HepG2 (cell line): ENCODE results near the gene PRM2. TPM values are rescaled to one million over a fixed set of nuclear protein-coding genes. Genes with fewer than 3 reads are reported as not detected.

ENCODE experiments used
- ATAC-seq: fragments of 200-7000 bp; cut with Tn5 transposase; 3 replicates; pipeline ENCODE4 v1.9.1; 2020; ENCODE audit warnings: mild to moderate bottlenecking, moderate library complexity
- BruUV-seq: library from RNA; stranded (reverse); fragments of 400-500 nt; replicated peaks from 2 replicates; lab custom pipeline; 2021; lab: Mats Ljungman, UMichigan
- CTCF ChIA-PET: fragments of 300-600 bp; formaldehyde crosslinking; extraction: SDS; loops from one replicate; lab custom pipeline; 2021; ENCODE audit warnings: low total read pairs, inconsistent platforms, low intra/inter-chr PET ratio; lab: Yijun Ruan, JAX
- POLR2A ChIA-PET: fragments of 350-600 bp; sonication (Branson Sonifier 250); formaldehyde crosslinking; loops from one replicate; lab custom pipeline; 2020; ENCODE audit warnings: antibody characterized with exemption, inconsistent platforms; lab: Yijun Ruan, JAX
- DNase-seq: peaks from one replicate; pipeline ENCODE4 v3.0.0-alpha.2; 2015; ENCODE audit warnings: low spot score
- FAIRE-seq: peaks from 3 replicates; lab custom pipeline; 2011; peaks lifted over from hg19 to GRCh38; lab: Jason Lieb, UNC
- H2AFZ ChIP-seq: one replicate; pipeline ENCODE4 v1.6.1; 2011; ENCODE audit warnings: low read length, inconsistent platforms
- H3K27ac ChIP-seq: fragments of 300-600 bp; 3 replicates; pipeline ENCODE4 v1.8.0; 2011; ENCODE audit warnings: mixed run types, mild to moderate bottlenecking, mixed read lengths, low read length, inconsistent platforms; ENCODE audit not compliant: insufficient read depth; ENCODE audit errors: extremely low read length
- H3K27me3 ChIP-seq, 2 experiments: fragments of 200-600 bp in 1 of 2; 2 replicates in 1 of 2; 3 replicates in 1 of 2; pipeline versions ENCODE4 v1.6.0 to v1.8.0; 2011; ENCODE audit warnings: low read length in 2 of 2, mild to moderate bottlenecking in 2 of 2, moderate library complexity in 2 of 2, inconsistent platforms in 1 of 2; ENCODE audit not compliant: insufficient read depth in 2 of 2, control insufficient read depth in 1 of 2
- H3K36me3 ChIP-seq, 2 experiments: fragments of 200-600 bp in 1 of 2; replicated peaks in 1 of 2; 2 replicates in 1 of 2; 3 replicates in 1 of 2; pipeline versions ENCODE4 v1.5.1 to v1.8.0; 2011; ENCODE audit warnings: low read length in 2 of 2, inconsistent platforms in 1 of 2; ENCODE audit not compliant: insufficient read depth in 2 of 2, control insufficient read depth in 1 of 2
- H3K4me1 ChIP-seq: 2 replicates; pipeline ENCODE4 v1.5.1; 2012; ENCODE audit warnings: low read length, inconsistent platforms; ENCODE audit not compliant: insufficient read depth
- H3K4me2 ChIP-seq: 2 replicates; pipeline ENCODE4 v1.6.0; 2011; ENCODE audit warnings: low read depth, low read length, inconsistent platforms
- H3K4me3 ChIP-seq, 3 experiments: fragments of 200-600 bp in 1 of 3; sonication (generic), shearing (Covaris generic) in 1 of 3; replicated peaks in 1 of 3; 2 replicates each; pipeline ENCODE4 v1.5.1; 2011 to 2016; ENCODE audit warnings: low read length in 3 of 3, inconsistent platforms in 2 of 3, low read depth in 2 of 3, mild to moderate bottlenecking in 2 of 3, control low read depth in 1 of 3, mixed read lengths in 1 of 3; ENCODE audit not compliant: insufficient read depth in 1 of 3
- H3K79me2 ChIP-seq: one replicate; pipeline ENCODE4 v1.6.1; 2011; ENCODE audit warnings: low read length, inconsistent platforms; ENCODE audit not compliant: insufficient read depth
- H3K9ac ChIP-seq: 2 replicates; pipeline ENCODE4 v1.6.0; 2011; ENCODE audit warnings: mild to moderate bottlenecking, low read depth, low read length, inconsistent platforms; ENCODE audit not compliant: insufficient read depth
- H3K9me3 ChIP-seq: 2 replicates; pipeline ENCODE4 v1.5.1; 2012; ENCODE audit warnings: mild to moderate bottlenecking, low read length
- H4K20me1 ChIP-seq: 2 replicates; pipeline ENCODE4 v1.6.0; 2011; ENCODE audit warnings: inconsistent platforms, mild to moderate bottlenecking, low read length, moderate library complexity; ENCODE audit not compliant: insufficient read depth
- HMG20A ChIP-seq: IDR thresholded peaks from 2 replicates; pipeline ENCODE4 v1.6.1; 2016; ENCODE audit warnings: borderline replicate concordance
- MIER2 ChIP-seq: IDR thresholded peaks from 2 replicates; pipeline ENCODE4 v1.6.1; 2016; ENCODE audit warnings: missing biosample characterization, missing genetic modification reagents
- NFYB ChIP-seq: sonication (generic); formaldehyde crosslinking; IDR thresholded peaks from 2 replicates; pipeline ENCODE4 v1.4.0; 2020; ENCODE audit warnings: missing genetic modification reagents
- NR1H2 ChIP-seq: sonication (generic); formaldehyde crosslinking; IDR thresholded peaks from 2 replicates; pipeline ENCODE4 v1.8.1; 2022; ENCODE audit warnings: low read depth, missing genetic modification reagents, borderline replicate concordance
- RORA ChIP-seq: sonication (generic); formaldehyde crosslinking; IDR thresholded peaks from 2 replicates; pipeline ENCODE4 v1.5.0; 2020; ENCODE audit warnings: mild to moderate bottlenecking, missing genetic modification reagents, moderate library complexity
- SOX6 ChIP-seq, 2 experiments: fragments of 450-650 bp in 1 of 2; sonication (generic) in 1 of 2; formaldehyde crosslinking in 1 of 2; IDR thresholded peaks; 2 replicates each; pipeline versions ENCODE4 v1.4.0 to v1.6.1; 2017 to 2020; ENCODE audit warnings: antibody characterized with exemption in 1 of 2, mild to moderate bottlenecking in 1 of 2, missing genetic modification reagents in 1 of 2
- YEATS2 ChIP-seq: sonication (generic); formaldehyde crosslinking; IDR thresholded peaks from 2 replicates; pipeline ENCODE4 v1.4.0; 2020; ENCODE audit warnings: missing genetic modification reagents, borderline replicate concordance
- ZFAT ChIP-seq: sonication (generic); formaldehyde crosslinking; conservative IDR thresholded peaks from 2 replicates; pipeline ENCODE4 v1.8.1; 2023; ENCODE audit warnings: missing genetic modification reagents, inconsistent platforms
- ZFP36 ChIP-seq: fragments of 150-350 bp; IDR thresholded peaks from 2 replicates; pipeline ENCODE4 v1.6.1; 2018; ENCODE audit warnings: borderline replicate concordance, low read length, low read depth; ENCODE audit not compliant: partially characterized antibody
- ZNF484 ChIP-seq: sonication (generic); formaldehyde crosslinking; IDR thresholded peaks from 2 replicates; pipeline ENCODE4 v1.5.1; 2020; ENCODE audit warnings: mild to moderate bottlenecking, low read depth, missing genetic modification reagents, borderline replicate concordance
- ZNF749 ChIP-seq: sonication (generic); formaldehyde crosslinking; IDR thresholded peaks from 2 replicates; pipeline ENCODE4 v1.8.0; 2022; ENCODE audit warnings: mild to moderate bottlenecking, missing genetic modification reagents, moderate library complexity, borderline replicate concordance
- WGBS: methylation state at CpG from one replicate; pipeline ENCODE4 v1.1.6; 2017; ENCODE audit warnings: low lambda C conversion rate; 5-methylcytosine and 5-hydroxymethylcytosine counted together
- in situ Hi-C: cut with HindIII; loops from 2 replicates; pipeline ENCODE4 v1.10.0; 2017; ENCODE audit warnings: low pct_unique_long_range_greater_than_20kb; ENCODE audit not compliant: extremely low pct_ligation_motif_present
- intact Hi-C: fragments of 100-400 bp; cut with micrococcal nuclease; formaldehyde crosslinking; loops from one replicate; pipeline ENCODE4 v1.10.0; 2022; ENCODE audit not compliant: unreplicated experiment
- polyA plus RNA-seq, 8 experiments: library from polyadenylated mRNA; depleted of rRNA in 3 of 8; stranded (reverse) in 7 of 8; unstranded in 1 of 8; fragments of >200 nt; fragmentation: Illumina TruSeq in 4 of 8; extraction: Trizol in 4 of 8; gene quantifications; 2 replicates each; pipeline versions ENCODE4 v1.2.1 to v1.2.3, GENCODE V29; 2011 to 2016; ENCODE audit warnings: low read depth in 4 of 8, missing spikeins in 1 of 8, mixed read lengths in 1 of 8; ENCODE audit not compliant: insufficient read depth in 1 of 8
- total RNA-seq, 5 experiments: library from RNA; depleted of rRNA; stranded (reverse); fragments of >200 nt; fragmentation: Illumina TruSeq; extraction: Trizol; gene quantifications; 2 replicates each; pipeline ENCODE4 v1.2.3, GENCODE V29; 2016; ENCODE audit warnings: low read depth in 1 of 5
- TF ChIP-seq, protein P1 (sequence below): sonication (generic); formaldehyde crosslinking; IDR thresholded peaks from 2 replicates; pipeline ENCODE4 v1.4.0; 2020; ENCODE audit warnings: missing genetic modification reagents
- TF ChIP-seq, protein P2 (sequence below): sonication (generic); formaldehyde crosslinking; IDR thresholded peaks from 2 replicates; pipeline ENCODE4 v1.9.0; 2021; ENCODE audit warnings: missing genetic modification reagents, mild to moderate bottlenecking, borderline replicate concordance
- TF ChIP-seq, protein P3 (sequence below): sonication (generic); formaldehyde crosslinking; IDR thresholded peaks from 2 replicates; pipeline ENCODE4 v1.4.0; 2020; ENCODE audit warnings: mild to moderate bottlenecking, missing genetic modification reagents, borderline replicate concordance
- TF ChIP-seq, protein P4 (sequence below): sonication (generic); formaldehyde crosslinking; IDR thresholded peaks from 2 replicates; pipeline ENCODE4 v1.5.0; 2020; ENCODE audit warnings: missing genetic modification reagents, mild to moderate bottlenecking, borderline replicate concordance

The PRM2 gene
- total and polyA plus RNA-seq, 2 of the 13 experiments (the other 11 are each of a cell fraction or from before 2014, with no cell fraction given): 0.54 TPM; not detected in 1

DNA sequence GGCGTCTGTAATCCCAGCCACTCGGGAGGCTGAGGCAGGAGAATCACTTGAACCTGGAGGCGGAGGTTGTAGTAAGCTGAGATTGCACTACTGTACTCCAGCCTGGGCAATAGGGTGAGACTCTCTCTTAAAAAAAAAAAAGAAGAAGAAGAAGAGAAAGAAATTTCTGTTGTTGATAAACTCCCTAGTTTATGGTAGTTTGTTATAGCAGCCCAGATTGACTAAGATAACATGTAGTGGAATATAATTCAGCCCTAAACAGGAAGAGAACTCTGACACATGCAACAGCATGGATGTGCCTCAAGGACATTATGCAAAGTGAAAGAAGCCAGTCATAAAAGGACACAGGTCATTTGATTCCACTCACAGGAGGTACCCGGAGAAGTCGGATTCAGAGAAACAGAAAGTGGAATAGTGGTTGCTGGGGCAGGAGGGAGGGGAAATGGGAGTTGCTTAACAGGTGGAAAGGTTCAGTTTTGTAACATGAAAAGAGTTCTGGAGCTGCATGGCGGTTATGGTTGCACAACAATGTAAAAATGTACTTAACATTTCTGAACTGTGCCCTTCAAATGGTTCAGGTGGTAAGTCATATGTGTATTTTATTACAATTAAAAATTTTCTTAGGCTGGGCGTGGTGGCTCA lies 30.8 kb upstream of the PRM2 start:
- in situ Hi-C loops: no loop called here
- intact Hi-C loops: loop anchor here (2.0 kb wide), 2 partner anchors 28 to 38 kb away; partner anchors contain the start of gene RMI2
- Histone ChIP-seq H3K79me2 (no peaks in the 10 kb centered on the region), H3K9me3 (no peaks in the 10 kb centered on the region), H2AFZ (no peak overlapping the region), H3K27me3 (no peaks in the 10 kb centered on the region), H3K4me3 (0 out of 6 replicates have a peak overlapping the region, but pooled peaks of 1 of the 3 experiments have one; percentile 20), H3K4me1 (peaks cover 84% of the 10 kb centered on the region), H3K36me3 (no peaks in the 10 kb centered on the region), H3K4me2 (peak overlapping the region; percentile 57), H3K27ac (peak overlapping the region; percentile 89), H3K9ac (peak overlapping the region; percentile 62), H4K20me1 (no peaks in the 10 kb centered on the region)
- ChIA-PET POLR2A (interaction anchor here (0.5 to 7.4 kb wide), 14 partner anchors 9 to 64 kb away, joined by 3 to 234 read pairs (median 4); partner anchors contain the start of genes PRM3, SOCS1 and TNP2), CTCF (no interaction called here)
- ATAC-seq (peak; percentile 53), FAIRE-seq (peak; percentile 94), DNase-seq (peak; percentile 98)
- BruUV-seq: no TSS peak
- 47% methylated on average over 7 of the region's 7 CpGs for WGBS
- TF ChIP-seq ZNF484 (CRISPR knock-in tag): no peak
- no peak for TF ChIP-seq RORA (CRISPR knock-in tag)
- TF ChIP-seq MIER2 (CRISPR knock-in tag): peak; percentile 52; the same call in 1 of the 2 replicates
- no peak for TF ChIP-seq ZFAT (CRISPR knock-in tag)
- TF ChIP-seq, protein P1, sequence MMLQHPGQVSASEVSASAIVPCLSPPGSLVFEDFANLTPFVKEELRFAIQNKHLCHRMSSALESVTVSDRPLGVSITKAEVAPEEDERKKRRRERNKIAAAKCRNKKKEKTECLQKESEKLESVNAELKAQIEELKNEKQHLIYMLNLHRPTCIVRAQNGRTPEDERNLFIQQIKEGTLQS (CRISPR knock-in tag): 0 out of 2 replicates have a peak, but pooled peaks have one; percentile 28
- no peak for TF ChIP-seq SOX6 (IDR thresholded peaks at IDR 0.05)
- peak; percentile 91 for TF ChIP-seq SOX6 (CRISPR knock-in tag; IDR thresholded peaks at IDR 0.05)
- TF ChIP-seq, protein P2, sequence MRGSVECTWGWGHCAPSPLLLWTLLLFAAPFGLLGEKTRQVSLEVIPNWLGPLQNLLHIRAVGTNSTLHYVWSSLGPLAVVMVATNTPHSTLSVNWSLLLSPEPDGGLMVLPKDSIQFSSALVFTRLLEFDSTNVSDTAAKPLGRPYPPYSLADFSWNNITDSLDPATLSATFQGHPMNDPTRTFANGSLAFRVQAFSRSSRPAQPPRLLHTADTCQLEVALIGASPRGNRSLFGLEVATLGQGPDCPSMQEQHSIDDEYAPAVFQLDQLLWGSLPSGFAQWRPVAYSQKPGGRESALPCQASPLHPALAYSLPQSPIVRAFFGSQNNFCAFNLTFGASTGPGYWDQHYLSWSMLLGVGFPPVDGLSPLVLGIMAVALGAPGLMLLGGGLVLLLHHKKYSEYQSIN (CRISPR knock-in tag): no peak
- peak; percentile 82; the same call in 1 of the 2 replicates for TF ChIP-seq YEATS2
- peak; percentile 79 for TF ChIP-seq HMG20A (CRISPR knock-in tag)
- TF ChIP-seq, protein P3, sequence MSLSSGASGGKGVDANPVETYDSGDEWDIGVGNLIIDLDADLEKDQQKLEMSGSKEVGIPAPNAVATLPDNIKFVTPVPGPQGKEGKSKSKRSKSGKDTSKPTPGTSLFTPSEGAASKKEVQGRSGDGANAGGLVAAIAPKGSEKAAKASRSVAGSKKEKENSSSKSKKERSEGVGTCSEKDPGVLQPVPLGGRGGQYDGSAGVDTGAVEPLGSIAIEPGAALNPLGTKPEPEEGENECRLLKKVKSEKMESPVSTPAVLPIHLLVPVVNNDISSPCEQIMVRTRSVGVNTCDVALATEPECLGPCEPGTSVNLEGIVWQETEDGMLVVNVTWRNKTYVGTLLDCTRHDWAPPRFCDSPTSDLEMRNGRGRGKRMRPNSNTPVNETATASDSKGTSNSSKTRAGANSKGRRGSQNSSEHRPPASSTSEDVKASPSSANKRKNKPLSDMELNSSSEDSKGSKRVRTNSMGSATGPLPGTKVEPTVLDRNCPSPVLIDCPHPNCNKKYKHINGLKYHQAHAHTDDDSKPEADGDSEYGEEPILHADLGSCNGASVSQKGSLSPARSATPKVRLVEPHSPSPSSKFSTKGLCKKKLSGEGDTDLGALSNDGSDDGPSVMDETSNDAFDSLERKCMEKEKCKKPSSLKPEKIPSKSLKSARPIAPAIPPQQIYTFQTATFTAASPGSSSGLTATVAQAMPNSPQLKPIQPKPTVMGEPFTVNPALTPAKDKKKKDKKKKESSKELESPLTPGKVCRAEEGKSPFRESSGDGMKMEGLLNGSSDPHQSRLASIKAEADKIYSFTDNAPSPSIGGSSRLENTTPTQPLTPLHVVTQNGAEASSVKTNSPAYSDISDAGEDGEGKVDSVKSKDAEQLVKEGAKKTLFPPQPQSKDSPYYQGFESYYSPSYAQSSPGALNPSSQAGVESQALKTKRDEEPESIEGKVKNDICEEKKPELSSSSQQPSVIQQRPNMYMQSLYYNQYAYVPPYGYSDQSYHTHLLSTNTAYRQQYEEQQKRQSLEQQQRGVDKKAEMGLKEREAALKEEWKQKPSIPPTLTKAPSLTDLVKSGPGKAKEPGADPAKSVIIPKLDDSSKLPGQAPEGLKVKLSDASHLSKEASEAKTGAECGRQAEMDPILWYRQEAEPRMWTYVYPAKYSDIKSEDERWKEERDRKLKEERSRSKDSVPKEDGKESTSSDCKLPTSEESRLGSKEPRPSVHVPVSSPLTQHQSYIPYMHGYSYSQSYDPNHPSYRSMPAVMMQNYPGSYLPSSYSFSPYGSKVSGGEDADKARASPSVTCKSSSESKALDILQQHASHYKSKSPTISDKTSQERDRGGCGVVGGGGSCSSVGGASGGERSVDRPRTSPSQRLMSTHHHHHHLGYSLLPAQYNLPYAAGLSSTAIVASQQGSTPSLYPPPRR (CRISPR knock-in tag): no peak
- peak; percentile 44 for TF ChIP-seq ZFP36
- TF ChIP-seq, protein P4, sequence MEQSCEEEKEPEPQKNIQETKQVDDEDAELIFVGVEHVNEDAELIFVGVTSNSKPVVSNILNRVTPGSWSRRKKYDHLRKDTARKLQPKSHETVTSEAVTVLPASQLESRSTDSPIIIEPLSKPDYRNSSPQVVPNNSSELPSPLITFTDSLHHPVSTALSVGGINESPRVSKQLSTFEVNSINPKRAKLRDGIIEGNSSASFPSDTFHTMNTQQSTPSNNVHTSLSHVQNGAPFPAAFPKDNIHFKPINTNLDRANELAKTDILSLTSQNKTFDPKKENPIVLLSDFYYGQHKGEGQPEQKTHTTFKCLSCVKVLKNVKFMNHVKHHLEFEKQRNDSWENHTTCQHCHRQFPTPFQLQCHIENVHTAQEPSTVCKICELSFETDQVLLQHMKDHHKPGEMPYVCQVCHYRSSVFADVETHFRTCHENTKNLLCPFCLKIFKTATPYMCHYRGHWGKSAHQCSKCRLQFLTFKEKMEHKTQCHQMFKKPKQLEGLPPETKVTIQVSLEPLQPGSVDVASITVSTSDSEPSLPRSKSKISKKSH (CRISPR knock-in tag): no peak
- peak; percentile 31; the same call in 1 of the 2 replicates for TF ChIP-seq NFYB (CRISPR knock-in tag)
- no peak for TF ChIP-seq ZNF749
- TF ChIP-seq NR1H2: no peak
